Measurements from ENCODE around the gene YPEL1. TPM values are rescaled to one million over a fixed set of nuclear protein-coding genes. Genes with fewer than 3 reads are reported as not detected.
"Not testable (repeated sequence)": the region's sequence is repeated elsewhere in the genome, so short reads cannot be mapped to it uniquely, and the experiment has no call there.

The YPEL1 gene
- total and polyA plus RNA-seq, 7 donors: 0.72 to 21.9 (median 4.6) TPM

DNA sequence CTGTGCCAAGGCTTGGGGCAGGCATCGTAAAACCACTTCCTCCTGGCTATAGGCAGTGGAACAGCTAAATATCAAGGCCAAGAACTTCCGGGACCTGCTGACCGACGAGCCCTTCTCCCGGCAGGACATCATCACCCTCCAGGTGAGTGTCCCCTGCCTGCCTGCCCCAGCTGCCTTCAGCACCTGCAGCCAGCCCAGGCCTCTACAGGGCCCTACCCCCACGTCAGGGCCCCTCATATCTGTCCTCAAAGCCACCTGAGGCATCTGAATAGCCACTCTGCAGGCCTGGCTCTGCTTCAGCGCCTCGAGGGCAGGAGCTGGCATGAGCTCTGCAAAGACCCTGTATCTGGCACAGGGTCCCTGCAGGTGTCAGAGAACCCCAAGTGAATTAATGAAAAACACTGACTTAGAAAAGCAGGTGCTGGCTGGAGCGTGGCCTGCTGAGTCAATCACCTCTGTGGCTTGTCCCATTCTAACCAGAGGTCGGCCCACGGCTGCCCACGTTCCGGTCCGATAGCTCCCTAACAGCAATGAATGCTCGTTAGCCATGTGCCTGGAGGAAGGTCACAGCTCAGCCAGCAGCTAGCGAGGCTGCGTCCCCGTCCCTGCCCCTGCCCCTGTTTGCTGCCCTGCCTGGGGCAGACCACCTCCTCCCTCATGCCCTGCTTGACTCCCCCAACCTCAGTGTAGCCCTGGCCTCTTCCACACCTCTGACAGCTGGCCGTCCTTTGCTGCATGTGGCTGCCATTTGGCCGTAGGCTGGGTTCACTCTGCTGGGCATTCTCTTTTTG lies 53.0 kb downstream of the YPEL1 start:
- H3K9me3 ChIP-seq: no peaks in the 10 kb centered on the region
- 89 to 97% (median 91%) methylated on average over 20 of the region's 20 CpGs for WGBS, 3 donors
- DNase-seq (no peak), ATAC-seq (no peak)
- no peak overlapping the region for H3K4me3 ChIP-seq
- no peak overlapping the region for H3K27ac ChIP-seq
- intact Hi-C loops (cut with DNase I): no loop called here
- TF ChIP-seq, protein P1, sequence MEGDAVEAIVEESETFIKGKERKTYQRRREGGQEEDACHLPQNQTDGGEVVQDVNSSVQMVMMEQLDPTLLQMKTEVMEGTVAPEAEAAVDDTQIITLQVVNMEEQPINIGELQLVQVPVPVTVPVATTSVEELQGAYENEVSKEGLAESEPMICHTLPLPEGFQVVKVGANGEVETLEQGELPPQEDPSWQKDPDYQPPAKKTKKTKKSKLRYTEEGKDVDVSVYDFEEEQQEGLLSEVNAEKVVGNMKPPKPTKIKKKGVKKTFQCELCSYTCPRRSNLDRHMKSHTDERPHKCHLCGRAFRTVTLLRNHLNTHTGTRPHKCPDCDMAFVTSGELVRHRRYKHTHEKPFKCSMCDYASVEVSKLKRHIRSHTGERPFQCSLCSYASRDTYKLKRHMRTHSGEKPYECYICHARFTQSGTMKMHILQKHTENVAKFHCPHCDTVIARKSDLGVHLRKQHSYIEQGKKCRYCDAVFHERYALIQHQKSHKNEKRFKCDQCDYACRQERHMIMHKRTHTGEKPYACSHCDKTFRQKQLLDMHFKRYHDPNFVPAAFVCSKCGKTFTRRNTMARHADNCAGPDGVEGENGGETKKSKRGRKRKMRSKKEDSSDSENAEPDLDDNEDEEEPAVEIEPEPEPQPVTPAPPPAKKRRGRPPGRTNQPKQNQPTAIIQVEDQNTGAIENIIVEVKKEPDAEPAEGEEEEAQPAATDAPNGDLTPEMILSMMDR (IDR thresholded peaks at IDR 0.05): no peak
- no peaks in the 10 kb centered on the region for H3K27me3 ChIP-seq (ENCODE audit: insufficient read depth in 3 of 3, low read length in 2 of 3)
- no peaks in the 10 kb centered on the region for H3K4me1 ChIP-seq
- H3K36me3 ChIP-seq (ENCODE audit: insufficient read depth in 1 of 2, low read depth in 1 of 2): peaks cover 0 to 69% of the 10 kb centered on the region in 2 donors

DNA sequence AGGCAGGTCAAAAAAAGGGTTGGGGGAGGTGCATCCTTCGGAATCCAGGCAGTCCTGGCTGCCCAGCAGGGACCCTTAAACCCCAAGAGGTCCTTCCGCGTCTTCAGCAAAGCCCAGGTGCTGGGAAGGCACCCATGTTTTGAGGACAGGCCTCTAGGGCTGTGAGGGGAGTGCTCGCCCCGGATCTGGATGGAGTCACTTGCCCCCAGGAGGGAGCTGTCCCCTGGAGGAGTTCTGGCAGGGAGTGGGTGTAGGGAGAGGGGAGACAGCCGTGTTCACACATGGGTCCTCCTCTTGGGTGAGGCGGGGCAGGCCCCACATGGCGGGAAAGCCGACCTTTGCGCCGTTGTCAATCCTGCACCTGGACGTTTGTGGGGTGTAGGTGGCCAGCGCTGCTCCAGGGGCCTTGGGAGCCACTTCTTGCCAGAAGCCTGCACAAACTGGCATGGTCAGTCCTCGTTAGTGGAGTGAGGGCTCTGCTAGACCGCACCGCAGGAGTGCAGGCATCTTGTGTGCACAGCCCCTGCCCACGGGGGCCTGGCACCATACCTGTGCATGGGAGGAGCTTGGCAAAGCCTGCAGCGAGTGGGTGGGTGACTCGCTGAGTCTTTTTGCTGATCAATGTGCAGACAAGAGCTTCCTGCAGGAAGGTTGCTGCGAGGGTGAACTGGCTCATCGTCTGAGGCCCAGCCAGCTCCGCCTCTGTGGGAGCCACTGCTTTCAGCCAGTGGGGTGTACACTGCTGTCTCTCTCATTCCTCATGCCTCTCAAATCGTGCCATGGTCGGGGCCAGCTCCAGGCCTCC lies 53.8 kb downstream of the YPEL1 start:
- no peak for DNase-seq
- Histone ChIP-seq H3K27ac (no peak overlapping the region), H3K36me3 (ENCODE audit: insufficient read depth in 1 of 2, low read depth in 1 of 2) (peaks cover 0 to 61% of the 10 kb centered on the region in 2 donors), H3K4me3 (no peak overlapping the region), H3K4me1 (no peaks in the 10 kb centered on the region), H3K9me3 (no peaks in the 10 kb centered on the region), H3K27me3 (ENCODE audit: insufficient read depth in 3 of 3, low read length in 2 of 3) (no peaks in the 10 kb centered on the region)
- no peak for ATAC-seq
- TF ChIP-seq, protein P1 (IDR thresholded peaks at IDR 0.05): no peak
- WGBS, 3 donors: 84 to 86% (median 86%) methylated on average over 21 to 24 of the region's 24 CpGs
- intact Hi-C loops (cut with DNase I): no loop called here

DNA sequence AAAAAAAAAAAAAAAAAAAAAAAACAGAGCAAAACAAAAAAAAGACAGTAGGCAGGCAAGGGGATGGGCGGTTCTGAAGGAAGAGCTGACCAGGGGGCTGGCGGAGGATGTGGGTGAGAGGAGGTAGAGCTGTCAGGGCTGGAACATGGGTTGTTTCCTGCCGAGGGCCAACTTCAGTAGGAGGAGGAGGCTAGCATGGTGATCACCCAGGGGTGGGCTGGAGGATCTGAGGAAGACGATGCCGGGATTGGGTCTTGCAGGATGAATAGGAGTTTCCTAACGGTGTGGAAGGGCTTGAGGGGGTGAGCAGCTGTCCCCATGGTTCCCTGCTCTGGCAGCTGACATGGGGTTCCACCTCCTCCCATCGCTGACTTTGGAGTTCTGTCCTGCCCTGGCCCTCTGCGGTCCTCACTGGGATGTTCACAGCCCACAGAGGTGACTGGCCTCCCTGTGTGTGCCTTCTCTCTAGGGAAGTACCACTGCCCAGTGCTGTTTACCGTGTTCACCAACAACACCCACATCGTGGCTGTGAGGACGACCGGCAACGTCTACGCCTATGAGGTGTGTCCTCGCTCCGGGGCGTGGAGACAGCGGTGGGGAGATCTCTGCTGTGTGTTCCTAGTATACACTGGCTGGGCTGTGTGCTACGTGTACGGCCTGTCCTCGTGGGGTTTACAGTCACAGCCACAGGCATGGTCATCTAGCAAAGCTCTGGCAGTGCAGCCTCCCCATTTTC lies 54.6 kb downstream of the YPEL1 start:
- 94 to 96% (median 94%) methylated on average over 21 of the region's 21 CpGs for WGBS, 3 donors
- Histone ChIP-seq H3K9me3 (no peaks in the 10 kb centered on the region), H3K36me3 (ENCODE audit: insufficient read depth in 1 of 2, low read depth in 1 of 2) (peaks cover 0 to 54% of the 10 kb centered on the region in 2 donors), H3K4me3 (no peak overlapping the region), H3K27ac (no peak overlapping the region), H3K4me1 (no peaks in the 10 kb centered on the region), H3K27me3 (ENCODE audit: insufficient read depth in 3 of 3, low read length in 2 of 3) (no peaks in the 10 kb centered on the region)
- intact Hi-C loops (cut with DNase I): no loop called here
- DNase-seq (no peak), ATAC-seq (peak in 1 of 4 donors; percentile 10)
- TF ChIP-seq, protein P1 (IDR thresholded peaks at IDR 0.05): no peak

DNA sequence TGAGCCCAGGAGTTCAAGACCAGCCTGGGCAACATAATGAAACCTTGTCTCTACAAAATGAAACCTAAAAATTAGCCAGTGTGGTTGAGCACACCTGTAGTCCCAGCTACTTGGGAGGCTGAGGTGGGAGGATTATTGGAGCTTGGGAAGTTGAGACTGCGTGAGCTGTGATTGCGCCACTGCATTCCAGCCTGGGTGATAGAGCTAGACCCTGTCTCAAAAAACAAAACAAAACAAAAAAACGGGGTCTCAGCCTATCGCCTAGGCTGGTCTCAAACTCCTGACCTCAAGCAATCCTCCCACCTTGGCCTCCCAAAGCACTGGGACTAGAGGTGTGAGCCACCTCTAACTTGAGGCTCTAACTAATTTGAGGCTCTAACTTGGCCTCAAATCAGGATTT lies 56.2 kb downstream of the YPEL1 start:
- H3K36me3 ChIP-seq (ENCODE audit: insufficient read depth in 1 of 2, low read depth in 1 of 2): peaks cover 0 to 53% of the 10 kb centered on the region in 2 donors
- TF ChIP-seq, protein P1 (IDR thresholded peaks at IDR 0.05): no peak
- 83 to 100% (median 97%) methylated on average over 4 of the region's 4 CpGs for WGBS, 3 donors
- H3K4me1 ChIP-seq: no peaks in the 10 kb centered on the region
- no peaks in the 10 kb centered on the region for H3K27me3 ChIP-seq (ENCODE audit: insufficient read depth in 3 of 3, low read length in 2 of 3)
- H3K27ac ChIP-seq: no peak overlapping the region
- intact Hi-C loops (cut with DNase I): no loop called here
- no peak for ATAC-seq
- H3K4me3 ChIP-seq: no peak overlapping the region
- DNase-seq: no peak
- H3K9me3 ChIP-seq: no peaks in the 10 kb centered on the region

DNA sequence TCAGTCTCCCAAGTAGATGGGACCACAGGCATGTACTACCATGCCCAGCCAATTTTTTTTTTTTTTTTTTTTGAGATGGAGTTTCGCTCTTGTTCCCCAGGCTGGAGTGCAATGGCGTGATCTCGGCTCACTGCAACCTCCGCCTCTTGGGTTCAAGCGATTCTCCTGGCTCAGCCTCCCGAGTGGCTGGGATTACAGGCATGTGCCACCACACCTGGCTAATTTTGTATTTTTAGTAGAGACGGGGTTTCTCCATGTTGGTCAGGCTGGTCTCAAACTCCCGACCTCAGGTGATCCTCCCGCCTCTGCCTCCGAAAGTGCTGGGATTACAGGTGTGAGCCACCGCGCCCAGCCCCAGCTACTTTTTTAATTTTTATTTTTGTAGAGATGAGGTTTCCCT lies 56.8 kb downstream of the YPEL1 start:
- H3K9me3 ChIP-seq; H3K4me3 ChIP-seq; H3K27me3 ChIP-seq (ENCODE audit: insufficient read depth in 3 of 3, low read length in 2 of 3); intact Hi-C loops (cut with DNase I); DNase-seq; ATAC-seq; H3K27ac ChIP-seq; H3K4me1 ChIP-seq: not testable (repeated sequence)
- WGBS, 3 donors: 96 to 99% (median 97%) methylated on average over 11 to 12 of the region's 12 CpGs
- peaks cover 0 to 56% of the 10 kb centered on the region in 2 donors for H3K36me3 ChIP-seq (ENCODE audit: insufficient read depth in 1 of 2, low read depth in 1 of 2)

Measured in psoas muscle (tissue), 8 donors.